SW480 (cell line): Measurements from ENCODE around the gene RIPOR2.
A peak's percentile ranks its signal among the peaks of the same experiment; 100 is the strongest.
"Not testable (repeated sequence)": the region's sequence is repeated elsewhere in the genome, so short reads cannot be mapped to it uniquely, and the experiment has no call there.

Experiments used
- DNase-seq: peaks from one replicate; pipeline ENCODE4 v3.0.0-alpha.2; 2016; ENCODE audit warnings: low spot score

The RIPOR2 gene

GRCh38 chr6:24957199-24957598 is 21.4 kb upstream of the RIPOR2 start:
- no peak for DNase-seq

- DNase-seq: no peak
Measured at GRCh38 chr6:24953726-24954125, 18.0 kb upstream of the RIPOR2 start.

GRCh38 chr6:24951811-24952299 is 16.1 kb upstream of the RIPOR2 start:
- peak; percentile 11 for DNase-seq

- no peak for DNase-seq
Measured at GRCh38 chr6:24950218-24950941, 14.6 kb upstream of the RIPOR2 start.

GRCh38 chr6:24949020-24949569 is 13.3 kb upstream of the RIPOR2 start:
- no peak for DNase-seq

GRCh38 chr6:24948261-24948660 is 12.5 kb upstream of the RIPOR2 start:
- not testable (repeated sequence) for DNase-seq

GRCh38 chr6:24947636-24948035 is 11.9 kb upstream of the RIPOR2 start:
- DNase-seq: no peak

- DNase-seq: no peak
Measured at GRCh38 chr6:24945054-24945453, 9.3 kb upstream of the RIPOR2 start.

GRCh38 chr6:24943774-24944173 is 8.0 kb upstream of the RIPOR2 start:
- no peak for DNase-seq

- no peak for DNase-seq
Measured at GRCh38 chr6:24940311-24940917, 4.7 kb upstream of the RIPOR2 start.

- no peak for DNase-seq
Measured at GRCh38 chr6:24936641-24937317, 1.0 kb upstream of the RIPOR2 start.

- peak; percentile 13 for DNase-seq
Measured at GRCh38 chr6:24933868-24934401, 1.8 kb downstream of the RIPOR2 start.

- DNase-seq: no peak
Measured at GRCh38 chr6:24933266-24933665, 2.5 kb downstream of the RIPOR2 start.

GRCh38 chr6:24932832-24933231 is 2.9 kb downstream of the RIPOR2 start:
- DNase-seq: no peak

GRCh38 chr6:24931718-24932691 is 3.8 kb downstream of the RIPOR2 start:
- peak; percentile 2 for DNase-seq

- DNase-seq: no peak
Measured at GRCh38 chr6:24931296-24931695, 4.5 kb downstream of the RIPOR2 start.

GRCh38 chr6:24930431-24930871 is 5.3 kb downstream of the RIPOR2 start:
- no peak for DNase-seq

GRCh38 chr6:24929242-24929641 is 6.5 kb downstream of the RIPOR2 start:
- no peak for DNase-seq

GRCh38 chr6:24927985-24928745 is 7.6 kb downstream of the RIPOR2 start:
- no peak for DNase-seq

- no peak for DNase-seq
Measured at GRCh38 chr6:24927277-24927955, 8.3 kb downstream of the RIPOR2 start.
